WTC11 (cell line): ENCODE measurements around the gene SOD2.

Experiments
- GABPB1 ChIP-seq: sonication (generic); formaldehyde crosslinking; IDR thresholded peaks from 2 replicates; pipeline ENCODE4 v1.8.1; 2023; ENCODE audit warnings: mild to moderate bottlenecking, missing genetic modification reagents
- JUN ChIP-seq: sonication (generic); formaldehyde crosslinking; IDR thresholded peaks from 2 replicates; pipeline ENCODE4 v1.8.0; 2023; ENCODE audit warnings: mild to moderate bottlenecking, missing genetic modification reagents
- RORB ChIP-seq: fragments of 250-450 bp; sonication (Bioruptor Pico); IDR thresholded peaks from 2 replicates; pipeline ENCODE4 v1.9.0; 2021; ENCODE audit warnings: mild to moderate bottlenecking
- ZNF121 ChIP-seq: sonication (generic); formaldehyde crosslinking; IDR thresholded peaks from 2 replicates; pipeline ENCODE4 v1.8.0; 2023; ENCODE audit warnings: missing genetic modification reagents
- ZNF232 ChIP-seq: sonication (generic); formaldehyde crosslinking; IDR thresholded peaks from 2 replicates; pipeline ENCODE4 v1.8.0; 2022; ENCODE audit warnings: mild to moderate bottlenecking, missing genetic modification reagents
- ZNF263 ChIP-seq: sonication (generic); formaldehyde crosslinking; IDR thresholded peaks from 2 replicates; pipeline ENCODE4 v1.8.1; 2022; ENCODE audit warnings: low read depth, mild to moderate bottlenecking, moderate library complexity, missing genetic modification reagents
- TF ChIP-seq, protein P1 (sequence below): sonication (generic); formaldehyde crosslinking; IDR thresholded peaks from 2 replicates; pipeline ENCODE4 v1.8.0; 2022; ENCODE audit warnings: mild to moderate bottlenecking, missing genetic modification reagents
- TF ChIP-seq, protein P2 (sequence below): sonication (generic); formaldehyde crosslinking; IDR thresholded peaks from 2 replicates; pipeline ENCODE4 v1.8.0; 2023; ENCODE audit warnings: missing genetic modification reagents, mild to moderate bottlenecking, borderline replicate concordance
- TF ChIP-seq, protein P3 (sequence below): fragments of 250-450 bp; sonication (Bioruptor Pico); conservative IDR thresholded peaks from 2 replicates; pipeline ENCODE4 v1.9.0; 2021; ENCODE audit warnings: mild to moderate bottlenecking
- TF ChIP-seq, protein P4 (sequence below): sonication (generic); formaldehyde crosslinking; IDR thresholded peaks from 2 replicates; pipeline ENCODE4 v1.8.1; 2022; ENCODE audit warnings: low read depth, missing genetic modification reagents, borderline replicate concordance

DNA sequence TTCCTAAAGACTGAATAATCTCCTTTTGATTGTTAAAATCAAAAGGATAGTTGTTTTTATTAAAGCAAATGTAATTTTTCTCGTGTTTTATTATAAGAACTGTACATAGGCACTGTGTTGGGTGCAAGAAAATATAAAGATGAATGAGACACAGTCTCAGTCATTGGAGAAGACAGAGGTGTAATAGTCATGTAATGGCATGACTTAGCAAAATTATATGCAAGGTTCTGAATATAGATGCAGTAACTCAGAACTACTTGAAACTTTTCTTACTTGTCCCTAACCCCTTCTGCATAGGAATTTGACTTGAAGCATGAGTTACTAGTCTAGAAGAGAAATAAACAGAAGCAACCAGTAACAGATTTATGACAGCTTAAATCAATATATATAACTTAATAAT lies 49.1 kb upstream of the SOD2 start:
- no peak for TF ChIP-seq ZNF263 (CRISPR knock-in tag)
- TF ChIP-seq GABPB1 (CRISPR knock-in tag) = no peak
- TF ChIP-seq, protein P1, sequence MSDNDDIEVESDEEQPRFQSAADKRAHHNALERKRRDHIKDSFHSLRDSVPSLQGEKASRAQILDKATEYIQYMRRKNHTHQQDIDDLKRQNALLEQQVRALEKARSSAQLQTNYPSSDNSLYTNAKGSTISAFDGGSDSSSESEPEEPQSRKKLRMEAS (CRISPR knock-in tag) = no peak
- TF ChIP-seq, protein P2, sequence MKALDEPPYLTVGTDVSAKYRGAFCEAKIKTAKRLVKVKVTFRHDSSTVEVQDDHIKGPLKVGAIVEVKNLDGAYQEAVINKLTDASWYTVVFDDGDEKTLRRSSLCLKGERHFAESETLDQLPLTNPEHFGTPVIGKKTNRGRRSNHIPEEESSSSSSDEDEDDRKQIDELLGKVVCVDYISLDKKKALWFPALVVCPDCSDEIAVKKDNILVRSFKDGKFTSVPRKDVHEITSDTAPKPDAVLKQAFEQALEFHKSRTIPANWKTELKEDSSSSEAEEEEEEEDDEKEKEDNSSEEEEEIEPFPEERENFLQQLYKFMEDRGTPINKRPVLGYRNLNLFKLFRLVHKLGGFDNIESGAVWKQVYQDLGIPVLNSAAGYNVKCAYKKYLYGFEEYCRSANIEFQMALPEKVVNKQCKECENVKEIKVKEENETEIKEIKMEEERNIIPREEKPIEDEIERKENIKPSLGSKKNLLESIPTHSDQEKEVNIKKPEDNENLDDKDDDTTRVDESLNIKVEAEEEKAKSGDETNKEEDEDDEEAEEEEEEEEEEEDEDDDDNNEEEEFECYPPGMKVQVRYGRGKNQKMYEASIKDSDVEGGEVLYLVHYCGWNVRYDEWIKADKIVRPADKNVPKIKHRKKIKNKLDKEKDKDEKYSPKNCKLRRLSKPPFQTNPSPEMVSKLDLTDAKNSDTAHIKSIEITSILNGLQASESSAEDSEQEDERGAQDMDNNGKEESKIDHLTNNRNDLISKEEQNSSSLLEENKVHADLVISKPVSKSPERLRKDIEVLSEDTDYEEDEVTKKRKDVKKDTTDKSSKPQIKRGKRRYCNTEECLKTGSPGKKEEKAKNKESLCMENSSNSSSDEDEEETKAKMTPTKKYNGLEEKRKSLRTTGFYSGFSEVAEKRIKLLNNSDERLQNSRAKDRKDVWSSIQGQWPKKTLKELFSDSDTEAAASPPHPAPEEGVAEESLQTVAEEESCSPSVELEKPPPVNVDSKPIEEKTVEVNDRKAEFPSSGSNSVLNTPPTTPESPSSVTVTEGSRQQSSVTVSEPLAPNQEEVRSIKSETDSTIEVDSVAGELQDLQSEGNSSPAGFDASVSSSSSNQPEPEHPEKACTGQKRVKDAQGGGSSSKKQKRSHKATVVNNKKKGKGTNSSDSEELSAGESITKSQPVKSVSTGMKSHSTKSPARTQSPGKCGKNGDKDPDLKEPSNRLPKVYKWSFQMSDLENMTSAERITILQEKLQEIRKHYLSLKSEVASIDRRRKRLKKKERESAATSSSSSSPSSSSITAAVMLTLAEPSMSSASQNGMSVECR = no peak
- TF ChIP-seq RORB (CRISPR knock-in tag) = no peak
- no peak for TF ChIP-seq JUN (CRISPR knock-in tag)
- TF ChIP-seq, protein P3, sequence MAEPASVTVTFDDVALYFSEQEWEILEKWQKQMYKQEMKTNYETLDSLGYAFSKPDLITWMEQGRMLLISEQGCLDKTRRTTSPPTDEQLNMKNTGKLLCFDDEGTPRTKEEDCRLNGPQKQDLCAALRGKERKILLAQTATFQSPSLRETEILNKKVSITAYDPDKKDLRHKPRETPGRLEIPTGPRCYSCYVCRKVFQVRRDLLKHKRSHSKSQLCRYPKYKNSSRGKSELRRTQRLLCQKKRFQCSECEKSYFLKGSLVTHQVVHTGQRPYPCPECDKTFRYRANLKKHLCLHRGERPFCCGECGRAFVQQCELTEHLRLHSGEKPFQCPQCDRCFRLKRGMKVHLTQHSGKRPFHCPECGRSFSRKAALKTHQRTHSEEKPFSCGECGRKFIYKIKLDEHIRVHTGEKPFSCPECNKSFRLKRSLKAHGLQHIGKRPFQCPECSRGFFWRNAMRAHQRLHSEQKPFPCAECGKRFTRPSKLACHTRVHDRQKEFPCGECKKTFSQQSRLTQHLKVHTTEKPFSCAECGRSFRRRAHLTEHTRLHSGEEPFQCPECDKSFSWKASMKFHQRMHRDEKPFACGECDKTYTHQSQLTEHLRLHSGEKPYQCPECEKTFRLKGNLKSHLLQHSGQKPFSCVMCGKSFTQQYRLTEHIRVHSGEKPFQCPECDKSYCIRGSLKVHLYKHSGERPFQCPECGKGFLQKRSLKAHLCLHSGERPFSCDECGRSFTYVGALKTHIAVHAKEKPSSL (CRISPR knock-in tag) = no peak
- no peak for TF ChIP-seq ZNF121 (CRISPR knock-in tag)
- TF ChIP-seq, protein P4, sequence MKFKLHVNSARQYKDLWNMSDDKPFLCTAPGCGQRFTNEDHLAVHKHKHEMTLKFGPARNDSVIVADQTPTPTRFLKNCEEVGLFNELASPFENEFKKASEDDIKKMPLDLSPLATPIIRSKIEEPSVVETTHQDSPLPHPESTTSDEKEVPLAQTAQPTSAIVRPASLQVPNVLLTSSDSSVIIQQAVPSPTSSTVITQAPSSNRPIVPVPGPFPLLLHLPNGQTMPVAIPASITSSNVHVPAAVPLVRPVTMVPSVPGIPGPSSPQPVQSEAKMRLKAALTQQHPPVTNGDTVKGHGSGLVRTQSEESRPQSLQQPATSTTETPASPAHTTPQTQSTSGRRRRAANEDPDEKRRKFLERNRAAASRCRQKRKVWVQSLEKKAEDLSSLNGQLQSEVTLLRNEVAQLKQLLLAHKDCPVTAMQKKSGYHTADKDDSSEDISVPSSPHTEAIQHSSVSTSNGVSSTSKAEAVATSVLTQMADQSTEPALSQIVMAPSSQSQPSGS (CRISPR knock-in tag) = no peak
- TF ChIP-seq ZNF232 = no peak
